GM12878 (cell line): Measurements from ENCODE around the gene ME3. TPM values are rescaled to one million over a fixed set of nuclear protein-coding genes. Genes with fewer than 3 reads are reported as not detected.

Experiments used
- CREB1 ChIP-seq: IDR thresholded peaks from 2 replicates; pipeline ENCODE4 v1.6.1; 2012; ENCODE audit warnings: low read depth, mild to moderate bottlenecking, inconsistent platforms
- ZBTB4 ChIP-seq: fragments of 450-650 bp; formaldehyde crosslinking; IDR thresholded peaks from 2 replicates; pipeline ENCODE4 v1.4.0; 2022; ENCODE audit warnings: mild to moderate bottlenecking, moderate library complexity
- polyA plus RNA-seq, 11 experiments: library from polyadenylated mRNA; depleted of rRNA in 4 of 11; unstranded in 6 of 11; stranded (reverse) in 5 of 11; fragments of >200 nt; fragmentation: Nextera tagmentation in 4 of 11; fragmentation: Illumina TruSeq in 1 of 11; extraction: Ambion mirVana in 4 of 11; extraction: Trizol in 1 of 11; gene quantifications; 1 replicate in 1 of 11; 2 replicates in 10 of 11; pipeline versions ENCODE4 v1.2.1 to v1.2.3, GENCODE V29; 2011 to 2016; ENCODE audit warnings: inconsistent platforms in 2 of 11, missing spikeins in 2 of 11, low read depth in 1 of 11
- total RNA-seq, 4 experiments: library from RNA; depleted of rRNA in 3 of 4; stranded (reverse); fragments of >200 nt in 3 of 4; fragmentation: Illumina TruSeq in 1 of 4; extraction: Trizol in 1 of 4; gene quantifications; 2 replicates each; pipeline versions ENCODE4 v1.2.1 to v1.2.3, GENCODE V29; 2013 to 2021
- TF ChIP-seq, protein P1 (sequence below): fragments of 450-650 bp; IDR thresholded peaks from 2 replicates; pipeline ENCODE4 v1.6.1; 2017; ENCODE audit warnings: antibody characterized with exemption, mild to moderate bottlenecking, moderate library complexity
- TF ChIP-seq, protein P2 (sequence below): IDR thresholded peaks from 2 replicates; pipeline ENCODE4 v1.6.1; 2012; ENCODE audit warnings: mild to moderate bottlenecking, low read depth, low read length

ME3 gene
- total and polyA plus RNA-seq, 10 of the 15 experiments (the other 5 are each of a cell fraction or from before 2014, with no cell fraction given), result 0.06 to 0.40 (median 0.19) TPM; not detected in 2

DNA sequence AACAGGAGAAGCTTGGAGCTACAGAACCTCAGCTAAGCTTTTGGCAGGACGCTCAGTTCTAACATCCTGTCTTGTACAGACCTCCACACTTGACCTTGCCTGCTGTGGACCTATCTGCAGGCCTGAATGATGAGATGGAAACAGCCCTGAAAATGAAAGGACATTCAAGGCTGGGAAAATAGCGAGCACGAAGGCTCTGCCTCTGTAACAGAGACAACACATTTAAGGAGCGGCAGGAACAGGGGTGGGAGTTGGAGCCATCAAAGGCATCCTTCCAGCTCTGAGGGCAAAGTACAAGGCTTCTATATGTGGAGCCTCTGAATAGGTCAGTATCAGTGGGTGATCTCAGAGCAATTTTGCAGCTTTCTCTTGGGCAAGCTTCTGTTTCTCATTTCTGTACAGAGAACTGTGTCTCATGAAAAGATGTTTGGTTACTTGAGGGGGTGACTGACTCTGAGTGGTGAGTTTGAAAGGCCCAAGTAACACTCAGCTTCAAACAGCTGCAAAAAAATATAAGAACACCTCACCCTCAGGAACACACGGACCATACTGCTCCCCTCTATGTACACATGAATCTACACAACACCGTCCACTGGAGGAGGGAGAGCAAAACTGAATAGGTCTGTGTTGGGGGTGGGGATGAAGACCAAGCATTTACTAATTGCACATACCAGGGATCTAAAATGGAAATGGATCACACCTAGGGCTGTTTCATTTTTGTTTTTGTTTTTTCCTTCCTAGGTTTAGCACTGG, 196.1 kb downstream of the ME3 start (continued):
- TF ChIP-seq ZBTB4 (CRISPR knock-in tag) (no peak), CREB1 (no peak)
- TF ChIP-seq, protein P1, sequence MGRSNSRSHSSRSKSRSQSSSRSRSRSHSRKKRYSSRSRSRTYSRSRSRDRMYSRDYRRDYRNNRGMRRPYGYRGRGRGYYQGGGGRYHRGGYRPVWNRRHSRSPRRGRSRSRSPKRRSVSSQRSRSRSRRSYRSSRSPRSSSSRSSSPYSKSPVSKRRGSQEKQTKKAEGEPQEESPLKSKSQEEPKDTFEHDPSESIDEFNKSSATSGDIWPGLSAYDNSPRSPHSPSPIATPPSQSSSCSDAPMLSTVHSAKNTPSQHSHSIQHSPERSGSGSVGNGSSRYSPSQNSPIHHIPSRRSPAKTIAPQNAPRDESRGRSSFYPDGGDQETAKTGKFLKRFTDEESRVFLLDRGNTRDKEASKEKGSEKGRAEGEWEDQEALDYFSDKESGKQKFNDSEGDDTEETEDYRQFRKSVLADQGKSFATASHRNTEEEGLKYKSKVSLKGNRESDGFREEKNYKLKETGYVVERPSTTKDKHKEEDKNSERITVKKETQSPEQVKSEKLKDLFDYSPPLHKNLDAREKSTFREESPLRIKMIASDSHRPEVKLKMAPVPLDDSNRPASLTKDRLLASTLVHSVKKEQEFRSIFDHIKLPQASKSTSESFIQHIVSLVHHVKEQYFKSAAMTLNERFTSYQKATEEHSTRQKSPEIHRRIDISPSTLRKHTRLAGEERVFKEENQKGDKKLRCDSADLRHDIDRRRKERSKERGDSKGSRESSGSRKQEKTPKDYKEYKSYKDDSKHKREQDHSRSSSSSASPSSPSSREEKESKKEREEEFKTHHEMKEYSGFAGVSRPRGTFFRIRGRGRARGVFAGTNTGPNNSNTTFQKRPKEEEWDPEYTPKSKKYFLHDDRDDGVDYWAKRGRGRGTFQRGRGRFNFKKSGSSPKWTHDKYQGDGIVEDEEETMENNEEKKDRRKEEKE, result no peak
- TF ChIP-seq, protein P2, sequence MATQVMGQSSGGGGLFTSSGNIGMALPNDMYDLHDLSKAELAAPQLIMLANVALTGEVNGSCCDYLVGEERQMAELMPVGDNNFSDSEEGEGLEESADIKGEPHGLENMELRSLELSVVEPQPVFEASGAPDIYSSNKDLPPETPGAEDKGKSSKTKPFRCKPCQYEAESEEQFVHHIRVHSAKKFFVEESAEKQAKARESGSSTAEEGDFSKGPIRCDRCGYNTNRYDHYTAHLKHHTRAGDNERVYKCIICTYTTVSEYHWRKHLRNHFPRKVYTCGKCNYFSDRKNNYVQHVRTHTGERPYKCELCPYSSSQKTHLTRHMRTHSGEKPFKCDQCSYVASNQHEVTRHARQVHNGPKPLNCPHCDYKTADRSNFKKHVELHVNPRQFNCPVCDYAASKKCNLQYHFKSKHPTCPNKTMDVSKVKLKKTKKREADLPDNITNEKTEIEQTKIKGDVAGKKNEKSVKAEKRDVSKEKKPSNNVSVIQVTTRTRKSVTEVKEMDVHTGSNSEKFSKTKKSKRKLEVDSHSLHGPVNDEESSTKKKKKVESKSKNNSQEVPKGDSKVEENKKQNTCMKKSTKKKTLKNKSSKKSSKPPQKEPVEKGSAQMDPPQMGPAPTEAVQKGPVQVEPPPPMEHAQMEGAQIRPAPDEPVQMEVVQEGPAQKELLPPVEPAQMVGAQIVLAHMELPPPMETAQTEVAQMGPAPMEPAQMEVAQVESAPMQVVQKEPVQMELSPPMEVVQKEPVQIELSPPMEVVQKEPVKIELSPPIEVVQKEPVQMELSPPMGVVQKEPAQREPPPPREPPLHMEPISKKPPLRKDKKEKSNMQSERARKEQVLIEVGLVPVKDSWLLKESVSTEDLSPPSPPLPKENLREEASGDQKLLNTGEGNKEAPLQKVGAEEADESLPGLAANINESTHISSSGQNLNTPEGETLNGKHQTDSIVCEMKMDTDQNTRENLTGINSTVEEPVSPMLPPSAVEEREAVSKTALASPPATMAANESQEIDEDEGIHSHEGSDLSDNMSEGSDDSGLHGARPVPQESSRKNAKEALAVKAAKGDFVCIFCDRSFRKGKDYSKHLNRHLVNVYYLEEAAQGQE, result no peak
- TF ChIP-seq, all 136 proteins: peak for 0
